Activated CD8-positive, alpha-beta T cell treated with anti-CD3 and anti-CD28 coated beads for 36 hours (primary cell): ENCODE results near the gene SMIM5. TPM values are rescaled to one million over a fixed set of nuclear protein-coding genes. Genes with fewer than 3 reads are reported as not detected.

Source experiments
- ATAC-seq: fragments of 200-7000 bp; cut with Tn5 transposase; one replicate; pipeline ENCODE4 v1.10.0; 2021; ENCODE audit warnings: mild to moderate bottlenecking, moderate library complexity
- CTCF ChIA-PET: fragments of 350-600 bp; sonication (Branson Sonifier 250); formaldehyde crosslinking; loops from one replicate; lab custom pipeline; 2021; ENCODE audit warnings: antibody characterized with exemption; lab: Charles Lee
- POLR2A ChIA-PET: fragments of 350-600 bp; sonication (Branson Sonifier 250); formaldehyde crosslinking; loops from one replicate; lab custom pipeline; 2021; ENCODE audit warnings: antibody characterized with exemption; lab: Charles Lee
- DNase-seq: peaks from one replicate; pipeline ENCODE4 v3.0.0-alpha.2; 2020
- H3K27ac Mint-ChIP-seq: one replicate; pipeline ENCODE4 v1.8.0; 2021; ENCODE audit warnings: mild to moderate bottlenecking, mixed read lengths
- H3K27me3 Mint-ChIP-seq: one replicate; pipeline ENCODE4 v1.8.0; 2021; ENCODE audit warnings: mixed read lengths
- H3K36me3 Mint-ChIP-seq: one replicate; pipeline ENCODE4 v1.8.0; 2021; ENCODE audit warnings: low read depth, mixed read lengths
- H3K4me1 Mint-ChIP-seq: one replicate; pipeline ENCODE4 v1.8.0; 2021; ENCODE audit warnings: low read depth, mixed read lengths
- H3K4me3 Mint-ChIP-seq: one replicate; pipeline ENCODE4 v1.8.0; 2021; ENCODE audit warnings: mild to moderate bottlenecking, moderate library complexity, mixed read lengths
- H3K9me3 Mint-ChIP-seq: one replicate; pipeline ENCODE4 v1.8.0; 2021; ENCODE audit warnings: mixed read lengths
- intact Hi-C: fragments of 100-400 bp; cut with micrococcal nuclease; formaldehyde crosslinking; loops from one replicate; pipeline ENCODE4 v1.10.0; 2022
- total RNA-seq, 2 experiments: library from RNA; stranded (reverse); gene quantifications; one replicate each; pipeline ENCODE4 v1.2.3, GENCODE V29; 2021
- TF ChIP-seq, protein P1 (sequence below): fragments of 200-600 bp; IDR thresholded peaks from one replicate; pipeline ENCODE4 v1.8.0; 2022; ENCODE audit warnings: antibody characterized with exemption, mild to moderate bottlenecking

The SMIM5 gene
- total RNA-seq, 2 experiments from 2014 or later: 0.07 to 0.25 TPM

DNA sequence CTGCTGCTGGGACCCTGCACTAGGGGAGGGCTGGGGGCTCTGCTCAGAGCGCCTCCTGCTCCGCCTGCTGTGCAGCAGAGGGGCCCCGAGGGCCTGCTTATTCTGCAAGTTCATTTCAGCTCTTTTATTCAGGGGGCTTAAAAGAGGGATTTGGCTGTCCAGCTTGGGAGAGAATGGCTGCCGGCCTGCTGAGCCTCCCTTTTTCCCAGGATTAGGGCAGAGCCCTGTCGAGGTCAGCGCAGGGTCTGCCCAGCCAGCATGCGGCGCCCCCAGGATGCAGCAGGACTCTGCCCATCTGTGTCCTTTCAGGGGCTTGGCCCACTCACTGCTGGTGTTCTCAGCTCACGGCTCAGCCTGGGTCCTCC is 1.1 kb downstream of the SMIM5 start:
- H3K4me1 Mint-ChIP-seq: peaks cover 4% of the 10 kb centered on the region
- no peaks in the 10 kb centered on the region for H3K9me3 Mint-ChIP-seq
- intact Hi-C loops: loop anchor here (5.0 kb wide), 1 partner anchor 113 kb away; no protein-coding TSS in a partner anchor
- H3K27me3 Mint-ChIP-seq: no peaks in the 10 kb centered on the region
- ChIA-PET POLR2A (interaction anchor here (1.3 kb wide), 1 partner anchor 12 kb away, joined by 3 read pairs; a partner anchor contains a TSS), CTCF (interaction anchor here (0.6 to 12.2 kb wide), 30 partner anchors 8 to 298 kb away, joined by 3 to 280 read pairs (median 12); partner anchors contain the start of genes ITGB4, RECQL5, SAP30BP and TMEM94)
- DNase-seq: no peak
- ATAC-seq: no peak
- H3K27ac Mint-ChIP-seq: no peak overlapping the region
- TF ChIP-seq, protein P1, sequence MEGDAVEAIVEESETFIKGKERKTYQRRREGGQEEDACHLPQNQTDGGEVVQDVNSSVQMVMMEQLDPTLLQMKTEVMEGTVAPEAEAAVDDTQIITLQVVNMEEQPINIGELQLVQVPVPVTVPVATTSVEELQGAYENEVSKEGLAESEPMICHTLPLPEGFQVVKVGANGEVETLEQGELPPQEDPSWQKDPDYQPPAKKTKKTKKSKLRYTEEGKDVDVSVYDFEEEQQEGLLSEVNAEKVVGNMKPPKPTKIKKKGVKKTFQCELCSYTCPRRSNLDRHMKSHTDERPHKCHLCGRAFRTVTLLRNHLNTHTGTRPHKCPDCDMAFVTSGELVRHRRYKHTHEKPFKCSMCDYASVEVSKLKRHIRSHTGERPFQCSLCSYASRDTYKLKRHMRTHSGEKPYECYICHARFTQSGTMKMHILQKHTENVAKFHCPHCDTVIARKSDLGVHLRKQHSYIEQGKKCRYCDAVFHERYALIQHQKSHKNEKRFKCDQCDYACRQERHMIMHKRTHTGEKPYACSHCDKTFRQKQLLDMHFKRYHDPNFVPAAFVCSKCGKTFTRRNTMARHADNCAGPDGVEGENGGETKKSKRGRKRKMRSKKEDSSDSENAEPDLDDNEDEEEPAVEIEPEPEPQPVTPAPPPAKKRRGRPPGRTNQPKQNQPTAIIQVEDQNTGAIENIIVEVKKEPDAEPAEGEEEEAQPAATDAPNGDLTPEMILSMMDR: no peak
- no peak overlapping the region for H3K4me3 Mint-ChIP-seq
- H3K36me3 Mint-ChIP-seq: no peaks in the 10 kb centered on the region

- no peak for ATAC-seq
- Mint-ChIP-seq H3K4me3 (no peak overlapping the region), H3K9me3 (no peaks in the 10 kb centered on the region), H3K36me3 (no peaks in the 10 kb centered on the region), H3K4me1 (peaks cover 4% of the 10 kb centered on the region), H3K27me3 (no peaks in the 10 kb centered on the region), H3K27ac (no peak overlapping the region)
- CTCF ChIA-PET: interaction anchor here (0.6 to 12.2 kb wide), 13 partner anchors 10 to 299 kb away, joined by 3 to 280 read pairs (median 21); a partner anchor contains a TSS
- intact Hi-C loops: loop anchor here (5.0 kb wide), 1 partner anchor 112 kb away; no protein-coding TSS in a partner anchor
- POLR2A ChIA-PET: interaction anchor here (1.3 kb wide), 1 partner anchor 11 kb away, joined by 3 read pairs; a partner anchor contains a TSS
- TF ChIP-seq, protein P1: no peak
- no peak for DNase-seq
These were observed 1.7 kb downstream of the SMIM5 start for GRCh38 chr17:75634754-75635609.

DNA sequence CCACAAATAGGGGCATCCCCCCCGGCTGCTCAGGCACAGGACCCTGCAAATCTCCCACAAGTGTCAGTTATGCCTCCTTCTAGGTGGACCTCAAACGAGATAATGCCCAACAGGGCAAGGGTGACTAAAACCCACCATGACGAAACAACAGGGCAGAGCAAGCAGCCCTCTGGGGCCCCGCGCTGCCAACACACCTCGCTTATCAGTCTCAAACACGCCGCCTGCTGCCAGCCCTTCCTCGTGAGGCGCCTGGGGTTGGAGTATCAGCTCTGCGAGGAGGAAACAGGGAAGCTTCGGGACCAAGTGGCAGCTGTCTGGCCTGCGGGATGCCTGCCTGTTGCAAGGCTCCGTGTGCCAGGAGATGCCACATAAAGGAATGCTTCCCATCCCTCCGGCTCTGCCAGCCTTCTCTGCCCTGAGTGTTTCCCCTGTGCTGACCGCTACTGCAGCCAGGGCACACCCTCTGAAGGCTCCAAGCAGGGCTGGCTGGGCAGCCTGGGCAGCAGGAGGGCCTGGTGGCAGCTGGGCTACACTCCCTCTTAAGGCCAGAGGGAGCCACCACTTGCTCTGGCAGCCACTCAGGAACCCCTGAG is 2.5 kb downstream of the SMIM5 start:
- Mint-ChIP-seq H3K4me1 (peaks cover 4% of the 10 kb centered on the region), H3K36me3 (no peaks in the 10 kb centered on the region), H3K9me3 (no peaks in the 10 kb centered on the region), H3K27ac (no peak overlapping the region), H3K27me3 (no peaks in the 10 kb centered on the region), H3K4me3 (no peak overlapping the region)
- POLR2A ChIA-PET: no interaction called here
- CTCF ChIA-PET: interaction anchor here (1.0 to 12.2 kb wide), 4 partner anchors 11 to 118 kb away, joined by 4 to 280 read pairs (median 24); no protein-coding TSS in a partner anchor
- intact Hi-C loops: no loop called here
- DNase-seq (no peak), ATAC-seq (no peak)
- TF ChIP-seq, protein P1: no peak

DNA sequence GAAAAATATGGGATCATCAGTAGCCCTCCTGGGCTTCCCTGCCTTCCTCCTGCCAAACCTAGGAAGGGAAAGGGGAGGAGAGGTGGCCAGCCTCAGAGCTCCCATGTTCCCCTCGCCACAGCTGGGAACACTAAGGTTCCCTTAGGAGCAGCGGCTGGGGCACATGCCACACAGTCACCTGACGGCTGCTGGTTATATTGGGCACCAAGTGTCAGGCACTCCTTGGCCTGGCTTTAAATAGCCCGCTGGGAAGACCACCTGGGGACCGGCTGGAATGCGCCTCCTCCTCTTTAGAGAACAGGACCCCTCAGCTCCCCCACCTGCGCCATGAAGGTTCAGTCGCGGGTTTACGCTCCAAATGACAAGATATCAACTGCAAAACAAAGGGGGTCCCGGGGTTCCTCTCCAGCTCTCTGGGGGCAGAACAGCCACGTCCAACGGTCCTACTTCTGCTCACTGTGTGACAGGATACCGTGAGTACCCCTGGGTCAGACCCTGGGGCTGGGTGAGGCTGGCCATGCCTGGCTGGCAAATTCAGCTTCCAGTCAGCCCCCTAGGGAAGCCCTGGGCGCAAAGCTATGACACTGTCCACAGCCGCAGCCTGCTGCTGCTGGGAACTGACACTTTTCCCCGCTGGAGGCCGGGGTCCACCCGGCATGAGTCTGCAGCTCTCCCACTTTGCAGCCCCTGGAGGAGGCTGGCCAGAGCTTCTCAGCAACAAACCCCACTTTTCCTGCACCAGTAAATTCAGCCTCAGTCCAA is 3.3 kb downstream of the SMIM5 start:
- no peaks in the 10 kb centered on the region for H3K27me3 Mint-ChIP-seq
- no peak overlapping the region for H3K4me3 Mint-ChIP-seq
- H3K36me3 Mint-ChIP-seq: no peaks in the 10 kb centered on the region
- TF ChIP-seq, protein P1: no peak
- no peak for DNase-seq
- intact Hi-C loops: no loop called here
- no peaks in the 10 kb centered on the region for H3K9me3 Mint-ChIP-seq
- no peak for ATAC-seq
- H3K4me1 Mint-ChIP-seq: peaks cover 4% of the 10 kb centered on the region
- ChIA-PET CTCF (interaction anchor here (1.1 to 12.2 kb wide), 4 partner anchors 9 to 117 kb away, joined by 3 to 280 read pairs (median 24); no protein-coding TSS in a partner anchor), POLR2A (interaction anchor here (1.2 kb wide), 1 partner anchor 13 kb away, joined by 5 read pairs; no protein-coding TSS in a partner anchor)
- H3K27ac Mint-ChIP-seq: no peak overlapping the region
